MM.1S (cell line): ENCODE data around the gene C10orf90.

Experiments used
- CTCF ChIP-seq: fragments of 300-600 bp; sonication (generic); IDR thresholded peaks from 2 replicates; pipeline ENCODE4 v1.5.1; 2016; ENCODE audit warnings: antibody characterized with exemption, low read length, mixed read lengths
- EZH2 ChIP-seq: fragments of 300-600 bp; sonication (generic); optimal IDR thresholded peaks from 2 replicates; pipeline ENCODE3; 2017; ENCODE audit warnings: low read depth, mild to moderate bottlenecking, antibody characterized with exemption, low read length, mixed read lengths
- EZH2phosphoT487 ChIP-seq: fragments of 300-600 bp; sonication (generic); IDR thresholded peaks from 2 replicates; pipeline ENCODE4 v1.6.1; 2018; ENCODE audit warnings: antibody characterized with exemption, low read length

- TF ChIP-seq CTCF (no peak), EZH2 (no peak), EZH2phosphoT487 (no peak)
Observed at GRCh38 chr10:126638542-126638941, 32.0 kb downstream of the C10orf90 start.
